Heart left ventricle (tissue), 13 donors: Measurements from ENCODE around the gene RAB6C.
"Not testable (repeated sequence)": the region's sequence is repeated elsewhere in the genome, so short reads cannot be mapped to it uniquely, and the experiment has no call there.

Source experiments
- CTCF ChIP-seq, 12 donors: fragments of 200-600 bp; sonication (generic) in 4 of 12; IDR thresholded peaks; one replicate each; pipeline versions ENCODE4 v1.5.0 to v1.8.0; 2018 to 2022; ENCODE audit warnings: antibody characterized with exemption in 12 of 12, mild to moderate bottlenecking in 5 of 12
- POLR2A ChIP-seq, 2 donors: fragments of 450-650 bp; IDR thresholded peaks; one replicate each; pipeline ENCODE4 v1.6.1; 2017; ENCODE audit warnings: antibody characterized with exemption in 2 of 2, mild to moderate bottlenecking in 2 of 2, moderate library complexity in 2 of 2
- donor health status: ischemic (EF 13 %, LVEDD 7.1; RV severe dilation, severe dysfunction).
- donor health status: DM: no; HTN: yes; CAD: no.
- donor health status: DM: no; HTN: no; CAD: no.
- donor health status: ischemic (EF 25% LVEDD 6.9; RV normal size, moderate dysfunction).
- donor health status: ischemic (EF 25% LVEDD 5.7; RV mildly dilated, moderate dysfunction).
- donor health status: ischemic (EF 35%, LVEDD 5.7; RV mildly dilated, moderate dysfunction).
- donor health status: nonischemic (EF 11% LVEDD 7.7; RV severe dilation, severe dysfunction).
- donor health status: DM: yes; HTN: yes; CAD: no.
- donor health status: PGD.
- donor health status: ischemic (EF 29% LVEDD 5.4; RV normal size, mild dysfunction).
- donor health status: nonischemic (EF 23%, LVEDD 6.1; RV moderate dilation, normal function).

- not testable (repeated sequence) for TF ChIP-seq CTCF, POLR2A (IDR thresholded peaks at IDR 0.05)
Observed at GRCh38 chr2:129976969-129977368, 2.5 kb upstream of the RAB6C start.
